K562 (cell line): ENCODE data around the gene NEMP1. TPM values are rescaled to one million over a fixed set of nuclear protein-coding genes. Genes with fewer than 3 reads are reported as not detected.

Experiments
- AFF4 ChIP-seq: sonication (generic); formaldehyde crosslinking; IDR thresholded peaks from 2 replicates; pipeline ENCODE4 v1.8.0; 2023; ENCODE audit warnings: mild to moderate bottlenecking, missing genetic modification reagents
- BRF2 ChIP-seq: IDR thresholded peaks from 3 replicates; pipeline ENCODE4 v1.6.1; 2011; ENCODE audit warnings: borderline replicate concordance, mild to moderate bottlenecking; ENCODE audit not compliant: insufficient read length, insufficient read depth
- FOS ChIP-seq: IDR thresholded peaks from 3 replicates; pipeline ENCODE4 v1.6.1; 2011; ENCODE audit not compliant: insufficient read length; ENCODE audit errors: extremely low read depth
- HDAC2 ChIP-seq: fragments of 450-650 bp; IDR thresholded peaks from 2 replicates; pipeline ENCODE4 v1.6.1; 2016; ENCODE audit warnings: mild to moderate bottlenecking
- LEF1 ChIP-seq: fragments of 450-650 bp; IDR thresholded peaks from 2 replicates; pipeline ENCODE4 v1.6.1; 2016; ENCODE audit warnings: mild to moderate bottlenecking
- MBD1 ChIP-seq: fragments of 250-450 bp; sonication (Bioruptor Pico); IDR thresholded peaks from 2 replicates; pipeline ENCODE4 v1.8.0; 2022; ENCODE audit warnings: inconsistent platforms
- NR4A1 ChIP-seq, 2 experiments: fragments of 250-450 bp in 1 of 2; fragments of 450-650 bp in 1 of 2; sonication (Bioruptor Pico) in 1 of 2; IDR thresholded peaks; 2 replicates each; pipeline versions ENCODE4 v1.4.0 to v1.6.1; 2016 to 2020; ENCODE audit warnings: mild to moderate bottlenecking in 2 of 2, missing compliant biosample characterization in 1 of 2, missing genetic modification characterization in 1 of 2, moderate library complexity in 1 of 2
- TSC22D4 ChIP-seq: fragments of 450-650 bp; IDR thresholded peaks from 2 replicates; pipeline ENCODE4 v1.6.1; 2016; ENCODE audit warnings: missing genetic modification characterization, missing biosample characterization, control low read depth
- ZBTB7A ChIP-seq: IDR thresholded peaks from 2 replicates; pipeline ENCODE4 v1.6.1; 2011; ENCODE audit warnings: low read depth, mild to moderate bottlenecking, low read length, moderate library complexity, borderline replicate concordance; ENCODE audit not compliant: control insufficient read depth
- ZC3H8 ChIP-seq: fragments of 450-650 bp; IDR thresholded peaks from 2 replicates; pipeline ENCODE4 v1.6.1; 2017
- ZFP1 ChIP-seq: fragments of 450-650 bp; formaldehyde crosslinking; IDR thresholded peaks from 2 replicates; pipeline ENCODE4 v1.4.0; 2020; ENCODE audit warnings: mild to moderate bottlenecking, mixed read lengths
- ZKSCAN1 ChIP-seq: fragments of 150-350 bp; IDR thresholded peaks from 2 replicates; pipeline ENCODE4 v1.6.1; 2016; ENCODE audit warnings: low read depth, low read length
- ZNF3 ChIP-seq: fragments of 250-450 bp; sonication (Bioruptor Pico); IDR thresholded peaks from 2 replicates; pipeline ENCODE4 v1.5.0; 2021; ENCODE audit warnings: mild to moderate bottlenecking, moderate library complexity
- ZNF592 ChIP-seq: fragments of 450-650 bp; IDR thresholded peaks from 2 replicates; pipeline ENCODE4 v1.6.1; 2017; ENCODE audit warnings: antibody characterized with exemption, mild to moderate bottlenecking
- polyA plus RNA-seq, 8 experiments: library from polyadenylated mRNA; depleted of rRNA in 4 of 8; stranded (reverse) in 5 of 8; unstranded in 3 of 8; fragments of >200 nt; fragmentation: Nextera tagmentation in 2 of 8; fragmentation: Illumina TruSeq in 1 of 8; extraction: Ambion mirVana in 2 of 8; extraction: Trizol in 1 of 8; gene quantifications; 2 replicates each; pipeline versions ENCODE4 v1.2.1 to v1.2.3, GENCODE V29; 2011 to 2014; ENCODE audit warnings: inconsistent platforms in 1 of 8, missing spikeins in 1 of 8
- total RNA-seq, 7 experiments: library from RNA; depleted of rRNA in 6 of 7; stranded (reverse); fragments of >200 nt in 6 of 7; fragmentation: Illumina TruSeq in 2 of 7; extraction: Trizol in 2 of 7; gene quantifications; 2 replicates each; pipeline versions ENCODE4 v1.2.1 to v1.2.3, GENCODE V29; 2011 to 2021; ENCODE audit warnings: low replicate concordance in 1 of 7

NEMP1 gene
- total and polyA plus RNA-seq, 9 of the 15 experiments (the other 6 are each of a cell fraction or from before 2014, with no cell fraction given): 9.5 to 82.2 (median 41.2) TPM

GRCh38 chr12:57110104-57111030 is 31.8 kb upstream of the NEMP1 start (continued):
- TF ChIP-seq ZNF592: no peak; the same call in 1 of the 2 replicates
- TF ChIP-seq AFF4 (CRISPR knock-in tag): no peak
- no peak for TF ChIP-seq MBD1 (CRISPR knock-in tag)
- no peak for TF ChIP-seq ZFP1
- TF ChIP-seq HDAC2: 0 out of 2 replicates have a peak, but pooled peaks have one; percentile 18
- 0 out of 2 replicates have a peak, but pooled peaks have one; percentile 45 for TF ChIP-seq ZBTB7A
- TF ChIP-seq ZNF3 (CRISPR knock-in tag): no peak
- TF ChIP-seq LEF1: no peak; the same call in 1 of the 2 replicates
- TF ChIP-seq ZKSCAN1: no peak
- TF ChIP-seq TSC22D4 (tag): no peak
- no peak for TF ChIP-seq ZC3H8
- TF ChIP-seq FOS: no peak
- no peak for TF ChIP-seq BRF2
- TF ChIP-seq NR4A1 (CRISPR knock-in tag; IDR thresholded peaks at IDR 0.05): no peak
- no peak for TF ChIP-seq NR4A1 (tag; IDR thresholded peaks at IDR 0.05)
